C4-2B (cell line): ENCODE data around the gene HGFAC.

ENCODE experiments used
- CTCF ChIP-seq: fragments of 450-650 bp; conservative IDR thresholded peaks from 2 replicates; pipeline ENCODE4 v1.5.1; 2017; ENCODE audit warnings: mild to moderate bottlenecking
- ZFX ChIP-seq: fragments of 450-650 bp; IDR thresholded peaks from 2 replicates; pipeline ENCODE4 v1.6.1; 2017

DNA sequence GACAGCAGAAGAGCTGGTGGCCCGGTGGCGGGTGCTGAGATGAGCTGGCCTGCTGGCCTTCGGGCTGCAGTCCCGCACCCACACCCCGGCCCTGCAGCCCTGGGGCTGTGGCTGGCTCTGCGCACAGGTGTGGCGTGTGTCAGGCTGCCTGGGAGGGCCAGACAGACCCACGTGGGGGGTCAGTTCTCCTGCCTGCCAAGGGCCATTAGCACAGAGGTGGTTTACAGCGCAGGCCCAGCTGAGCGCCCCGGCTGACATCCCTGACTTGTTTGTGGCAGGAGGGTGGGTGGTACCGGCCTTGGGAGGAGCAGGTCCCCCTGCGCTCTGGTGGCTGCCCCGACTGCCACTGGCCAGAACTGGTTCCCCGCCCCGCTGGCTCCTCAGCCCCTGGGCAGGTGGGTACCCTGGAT, 9.4 kb upstream of the HGFAC start:
- TF ChIP-seq CTCF (no peak), ZFX (no peak)
